ENCODE measurements around the gene MPO. TPM values are rescaled to one million over a fixed set of nuclear protein-coding genes. Genes with fewer than 3 reads are reported as not detected.

The MPO gene
- polyA plus RNA-seq, 1 experiment: not detected

DNA sequence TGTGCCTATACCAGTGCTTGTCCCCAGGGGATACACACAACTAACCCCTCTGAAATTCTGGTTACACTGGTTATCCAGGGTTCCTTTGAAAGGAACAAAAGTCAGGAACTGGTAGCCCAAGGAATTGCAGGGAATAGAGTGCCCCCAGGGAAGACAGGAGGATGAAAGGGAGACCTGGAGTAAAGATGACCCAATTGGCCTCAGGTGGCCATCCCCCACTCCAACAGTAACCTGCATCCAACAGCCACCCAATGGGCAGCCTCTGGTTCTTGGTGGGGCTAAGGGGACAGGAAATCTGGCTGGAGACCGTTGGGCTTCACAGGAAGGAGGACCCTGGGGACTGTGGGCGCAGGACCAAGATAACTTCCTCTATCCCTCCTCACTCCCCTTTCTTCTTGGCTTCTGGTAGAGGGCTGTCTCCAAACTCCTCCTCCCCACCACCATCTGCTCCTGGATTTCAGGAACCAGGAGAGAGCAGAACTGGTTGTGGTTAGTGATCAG is 826 bp upstream of the MPO start:
- H3K4me3 ChIP-seq (ENCODE audit: low read depth, low read length): no peak overlapping the region
- no peak for DNase-seq (ENCODE audit: low read depth)
- ChIA-PET CTCF (interaction anchor here (1.2 kb wide), 1 partner anchor 32 kb away, joined by 3 read pairs; no protein-coding TSS in a partner anchor), POLR2A (no interaction called here)
- H3K36me3 ChIP-seq (ENCODE audit: control insufficient read depth, insufficient read depth, low read length): no peaks in the 10 kb centered on the region
- TF ChIP-seq, protein P1, sequence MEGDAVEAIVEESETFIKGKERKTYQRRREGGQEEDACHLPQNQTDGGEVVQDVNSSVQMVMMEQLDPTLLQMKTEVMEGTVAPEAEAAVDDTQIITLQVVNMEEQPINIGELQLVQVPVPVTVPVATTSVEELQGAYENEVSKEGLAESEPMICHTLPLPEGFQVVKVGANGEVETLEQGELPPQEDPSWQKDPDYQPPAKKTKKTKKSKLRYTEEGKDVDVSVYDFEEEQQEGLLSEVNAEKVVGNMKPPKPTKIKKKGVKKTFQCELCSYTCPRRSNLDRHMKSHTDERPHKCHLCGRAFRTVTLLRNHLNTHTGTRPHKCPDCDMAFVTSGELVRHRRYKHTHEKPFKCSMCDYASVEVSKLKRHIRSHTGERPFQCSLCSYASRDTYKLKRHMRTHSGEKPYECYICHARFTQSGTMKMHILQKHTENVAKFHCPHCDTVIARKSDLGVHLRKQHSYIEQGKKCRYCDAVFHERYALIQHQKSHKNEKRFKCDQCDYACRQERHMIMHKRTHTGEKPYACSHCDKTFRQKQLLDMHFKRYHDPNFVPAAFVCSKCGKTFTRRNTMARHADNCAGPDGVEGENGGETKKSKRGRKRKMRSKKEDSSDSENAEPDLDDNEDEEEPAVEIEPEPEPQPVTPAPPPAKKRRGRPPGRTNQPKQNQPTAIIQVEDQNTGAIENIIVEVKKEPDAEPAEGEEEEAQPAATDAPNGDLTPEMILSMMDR (IDR thresholded peaks at IDR 0.05; ENCODE audit: insufficient read depth, low read depth, low read length): no peak
- H3K27me3 ChIP-seq (ENCODE audit: control insufficient read depth, insufficient read depth, low read length): peaks cover 6% of the 10 kb centered on the region

DNA sequence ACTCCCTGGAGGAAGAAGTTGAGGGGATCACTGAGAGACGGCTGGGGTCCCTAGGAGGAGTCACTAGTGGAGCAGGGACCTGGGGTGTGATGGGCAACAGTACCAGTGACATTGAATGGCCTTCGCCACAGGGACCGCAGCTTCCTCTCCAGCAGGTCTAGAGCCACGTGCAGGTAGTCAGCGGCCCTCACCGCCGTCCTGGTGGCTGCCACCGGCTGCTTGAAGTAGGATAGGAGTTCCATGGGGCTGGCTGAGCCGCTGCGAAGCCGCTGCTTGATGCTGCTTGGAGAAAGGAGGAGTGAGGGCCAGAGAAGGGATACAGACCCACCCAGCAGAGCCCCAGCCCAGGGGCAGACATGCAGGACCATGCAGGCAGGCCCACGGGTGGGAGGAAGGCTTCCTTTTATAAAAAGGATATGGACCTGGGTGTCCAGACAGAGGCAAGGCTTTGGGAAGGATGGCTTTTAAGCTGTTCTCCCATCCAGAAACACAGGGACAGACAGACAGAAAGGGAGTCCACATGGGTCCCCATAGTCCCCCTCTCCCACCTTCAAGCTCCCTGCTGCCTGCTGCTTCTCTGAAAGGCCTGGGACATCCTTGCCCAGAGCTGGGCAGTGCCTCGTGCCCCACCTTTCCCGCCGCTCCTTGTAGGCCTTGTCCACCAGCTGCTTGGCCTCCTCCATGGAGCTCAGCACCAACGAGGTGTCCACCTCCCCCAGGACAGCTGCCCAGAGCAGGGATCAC is 827 bp downstream of the MPO start:
- POLR2A ChIA-PET: no interaction called here
- Histone ChIP-seq H3K27me3 (ENCODE audit: control insufficient read depth, insufficient read depth, low read length) (peaks cover 6% of the 10 kb centered on the region), H3K36me3 (ENCODE audit: control insufficient read depth, insufficient read depth, low read length) (no peaks in the 10 kb centered on the region), H3K4me3 (ENCODE audit: low read depth, low read length) (no peak overlapping the region)
- TF ChIP-seq, protein P1 (IDR thresholded peaks at IDR 0.05; ENCODE audit: insufficient read depth, low read depth, low read length): no peak
- CTCF ChIA-PET: no interaction called here
- DNase-seq (ENCODE audit: low read depth): no peak

DNA sequence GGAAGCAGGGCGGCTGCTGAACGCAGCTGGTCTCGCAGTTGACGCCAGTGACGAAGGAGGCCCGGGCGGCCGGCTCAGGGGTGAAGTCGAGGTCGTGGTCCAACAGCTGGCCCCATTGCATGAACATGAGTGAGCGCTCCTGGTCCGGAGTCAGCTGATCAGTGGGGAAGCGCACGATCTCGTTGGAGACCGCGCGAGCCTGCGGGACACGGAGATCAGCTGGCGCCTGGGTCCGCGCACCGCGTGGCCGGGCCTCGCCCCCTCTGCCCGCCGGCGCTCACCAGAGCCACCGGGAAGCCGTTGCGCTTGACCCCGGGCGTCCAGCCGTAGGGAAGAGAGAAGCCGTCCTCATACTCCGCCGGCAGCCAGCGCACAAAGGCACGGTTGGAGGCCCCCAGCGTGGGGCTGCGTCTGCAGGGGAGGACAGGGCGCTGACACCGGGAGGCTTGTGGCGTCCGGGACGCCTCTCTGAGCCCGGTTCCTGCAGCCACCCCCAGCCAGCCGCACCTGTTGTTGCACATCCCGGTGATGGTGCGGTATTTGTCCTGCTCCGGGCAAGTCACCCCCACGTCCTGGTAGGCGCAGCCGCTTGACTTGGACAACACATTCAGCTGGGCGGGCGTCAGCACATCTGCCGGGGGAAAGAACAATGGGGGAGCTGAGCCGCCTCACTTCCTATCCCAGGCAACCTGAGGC is 1.6 kb downstream of the MPO start:
- no peak overlapping the region for H3K4me3 ChIP-seq (ENCODE audit: low read depth, low read length)
- CTCF ChIA-PET: no interaction called here
- DNase-seq (ENCODE audit: low read depth): no peak

DNA sequence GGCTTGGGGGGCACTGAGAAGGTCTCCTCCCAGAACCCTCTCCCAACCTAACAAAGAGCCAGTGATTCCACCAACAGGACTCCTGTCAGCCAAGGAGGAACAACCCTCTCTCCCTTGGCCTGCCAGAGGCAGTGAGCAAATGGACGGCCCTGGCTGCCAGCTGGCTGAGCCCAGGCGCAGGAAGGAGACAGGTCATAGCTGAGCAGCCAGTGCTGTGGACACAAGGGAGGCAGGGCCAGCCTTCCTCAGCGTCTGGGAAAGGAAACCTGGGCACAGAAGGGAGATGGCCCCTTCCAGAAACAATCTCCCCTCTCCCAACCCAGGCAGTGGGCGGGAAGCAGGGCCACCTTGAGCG is 2.1 kb downstream of the MPO start:
- ChIA-PET CTCF (no interaction called here), POLR2A (no interaction called here)
- no peak overlapping the region for H3K4me3 ChIP-seq (ENCODE audit: low read depth, low read length)
- TF ChIP-seq, protein P1 (IDR thresholded peaks at IDR 0.05; ENCODE audit: insufficient read depth, low read depth, low read length): no peak
- H3K27me3 ChIP-seq (ENCODE audit: control insufficient read depth, insufficient read depth, low read length): peaks cover 6% of the 10 kb centered on the region
- H3K36me3 ChIP-seq (ENCODE audit: control insufficient read depth, insufficient read depth, low read length): no peaks in the 10 kb centered on the region
- DNase-seq (ENCODE audit: low read depth): no peak

More for the DNA sequence above, 1.6 kb downstream of the MPO start:
- TF ChIP-seq, protein P1 (IDR thresholded peaks at IDR 0.05; ENCODE audit: insufficient read depth, low read depth, low read length): no peak
- POLR2A ChIA-PET: no interaction called here
- H3K27me3 ChIP-seq (ENCODE audit: control insufficient read depth, insufficient read depth, low read length): peaks cover 6% of the 10 kb centered on the region
- H3K36me3 ChIP-seq (ENCODE audit: control insufficient read depth, insufficient read depth, low read length): no peaks in the 10 kb centered on the region

DNA sequence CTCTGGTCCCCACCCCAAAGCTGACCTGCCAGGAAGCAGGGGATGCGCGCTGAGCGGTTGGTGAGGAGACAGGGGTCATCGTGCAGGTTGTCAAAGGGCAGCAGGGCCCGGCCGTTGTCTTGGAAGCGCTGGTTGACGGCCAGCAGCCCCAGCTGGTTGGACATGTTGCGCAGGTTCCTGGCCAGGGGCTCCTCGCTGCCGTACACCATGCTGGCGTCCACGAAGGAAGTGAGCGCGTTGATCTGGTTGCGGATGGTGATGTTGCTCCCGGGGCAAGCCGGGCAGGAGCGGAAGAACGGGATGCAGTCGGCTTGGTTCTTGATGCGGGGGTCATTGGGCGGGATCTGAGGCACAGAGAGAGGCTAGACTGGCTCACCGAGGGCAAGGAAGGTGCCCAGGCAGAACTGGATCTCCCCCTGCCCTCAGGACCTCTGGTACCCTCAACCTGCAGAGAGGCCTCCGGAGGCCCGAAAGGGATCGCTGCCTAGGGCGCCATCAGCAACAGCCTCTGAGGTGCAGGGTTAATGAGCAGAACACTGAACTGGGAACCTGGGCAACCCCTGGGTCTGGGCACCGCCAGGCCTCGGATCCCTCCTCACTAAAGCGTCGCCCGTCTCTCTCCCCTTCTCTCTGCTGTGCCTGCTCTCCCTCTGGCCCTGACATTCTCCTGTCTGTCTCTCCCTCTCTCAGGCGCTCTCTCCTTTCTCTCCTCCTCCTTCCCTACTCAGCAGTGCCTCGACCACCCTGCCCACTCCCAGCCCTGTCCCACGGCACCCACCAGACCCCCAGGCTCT is 2.7 kb downstream of the MPO start:
- no peak for DNase-seq (ENCODE audit: low read depth)
- peaks cover 6% of the 10 kb centered on the region for H3K27me3 ChIP-seq (ENCODE audit: control insufficient read depth, insufficient read depth, low read length)
- ChIA-PET POLR2A (no interaction called here), CTCF (interaction anchor here (0.8 kb wide), 1 partner anchor 29 kb away, joined by 3 read pairs; no protein-coding TSS in a partner anchor)
- H3K4me3 ChIP-seq (ENCODE audit: low read depth, low read length): no peak overlapping the region
- no peaks in the 10 kb centered on the region for H3K36me3 ChIP-seq (ENCODE audit: control insufficient read depth, insufficient read depth, low read length)
- TF ChIP-seq, protein P1 (IDR thresholded peaks at IDR 0.05; ENCODE audit: insufficient read depth, low read depth, low read length): no peak
